ENCODE data around the gene AP5B1. TPM values are rescaled to one million over a fixed set of nuclear protein-coding genes. Genes with fewer than 3 reads are reported as not detected.
"Not testable (repeated sequence)": the region's sequence is repeated elsewhere in the genome, so short reads cannot be mapped to it uniquely, and the experiment has no call there.

The AP5B1 gene
- total RNA-seq, 2 donors from 2014 or later: 9.5 to 14.3 TPM

GRCh38 chr11:65744026-65744698 is 36.6 kb downstream of the AP5B1 start:
- H3K9me3 ChIP-seq: no peaks in the 10 kb centered on the region
- no peaks in the 10 kb centered on the region for H3K36me3 ChIP-seq
- no peak overlapping the region for H3K4me3 ChIP-seq
- no peaks in the 10 kb centered on the region for H3K27me3 ChIP-seq
- TF ChIP-seq CTCF (IDR thresholded peaks at IDR 0.05): peak in 1 of 2 donors; percentile 14
- H3K27ac ChIP-seq: no peak overlapping the region
- H3K4me1 ChIP-seq: no peaks in the 10 kb centered on the region
- no peak for DNase-seq (ENCODE audit: low spot score)

GRCh38 chr11:65743681-65744025 is 37.1 kb downstream of the AP5B1 start:
- no peak overlapping the region for H3K27ac ChIP-seq
- no peaks in the 10 kb centered on the region for H3K27me3 ChIP-seq
- H3K36me3 ChIP-seq: no peaks in the 10 kb centered on the region
- DNase-seq (ENCODE audit: low spot score): no peak
- H3K4me1 ChIP-seq: no peaks in the 10 kb centered on the region
- no peak overlapping the region for H3K4me3 ChIP-seq
- H3K9me3 ChIP-seq: no peaks in the 10 kb centered on the region
- no peak for TF ChIP-seq CTCF (IDR thresholded peaks at IDR 0.05)

- Histone ChIP-seq H3K4me3 (no peak overlapping the region), H3K4me1 (no peaks in the 10 kb centered on the region), H3K9me3 (no peaks in the 10 kb centered on the region), H3K27me3 (no peaks in the 10 kb centered on the region), H3K27ac (no peak overlapping the region), H3K36me3 (no peaks in the 10 kb centered on the region)
- no peak for DNase-seq (ENCODE audit: low spot score)
- no peak for TF ChIP-seq CTCF (IDR thresholded peaks at IDR 0.05)
Observed at GRCh38 chr11:65742353-65742752, 38.4 kb downstream of the AP5B1 start.

- no peak for DNase-seq (ENCODE audit: low spot score)
- Histone ChIP-seq H3K4me3 (no peak overlapping the region), H3K27ac (no peak overlapping the region), H3K27me3 (no peaks in the 10 kb centered on the region), H3K36me3 (no peaks in the 10 kb centered on the region), H3K9me3 (no peaks in the 10 kb centered on the region), H3K4me1 (no peaks in the 10 kb centered on the region)
- TF ChIP-seq CTCF (IDR thresholded peaks at IDR 0.05): no peak
Observed at GRCh38 chr11:65741185-65741584, 39.6 kb downstream of the AP5B1 start.

- DNase-seq (ENCODE audit: low spot score): no peak
- no peaks in the 10 kb centered on the region for H3K27me3 ChIP-seq
- H3K27ac ChIP-seq: no peak overlapping the region
- no peaks in the 10 kb centered on the region for H3K9me3 ChIP-seq
- no peaks in the 10 kb centered on the region for H3K36me3 ChIP-seq
- H3K4me3 ChIP-seq: no peak overlapping the region
- TF ChIP-seq CTCF (IDR thresholded peaks at IDR 0.05): no peak
- H3K4me1 ChIP-seq: no peaks in the 10 kb centered on the region
Observed at GRCh38 chr11:65739022-65739421, 41.8 kb downstream of the AP5B1 start.

GRCh38 chr11:65736810-65737209 is 44.0 kb downstream of the AP5B1 start:
- DNase-seq (ENCODE audit: low spot score): no peak
- Histone ChIP-seq H3K4me3 (no peak overlapping the region), H3K4me1 (no peaks in the 10 kb centered on the region), H3K27me3 (no peaks in the 10 kb centered on the region), H3K36me3 (no peaks in the 10 kb centered on the region), H3K9me3 (no peaks in the 10 kb centered on the region), H3K27ac (no peak overlapping the region)
- TF ChIP-seq CTCF (IDR thresholded peaks at IDR 0.05): no peak

- not testable (repeated sequence) for DNase-seq (ENCODE audit: low spot score)
Observed at GRCh38 chr11:65735111-65735510, 45.7 kb downstream of the AP5B1 start.

More at GRCh38 chr11:65735111-65735510, 45.7 kb downstream of the AP5B1 start:
- not testable (repeated sequence) for H3K4me1 ChIP-seq, H3K9me3 ChIP-seq, H3K27me3 ChIP-seq, H3K36me3 ChIP-seq, H3K27ac ChIP-seq, H3K4me3 ChIP-seq

Measured in right atrium auricular region (tissue), 2 donors.